GM23338 (cell line): ENCODE results near the gene YY2.

Experiments used
- CREB1 ChIP-seq: fragments of 250-450 bp; sonication (Bioruptor Pico); IDR thresholded peaks from 2 replicates; pipeline ENCODE4 v1.5.0; 2020; ENCODE audit warnings: low read depth, mild to moderate bottlenecking, moderate library complexity
- CTCF ChIP-seq, 2 experiments: fragments of 200-600 bp in 1 of 2; sonication (generic) in 1 of 2; conservative IDR thresholded peaks; 2 replicates each; pipeline versions ENCODE4 v1.5.1 to v1.6.1; 2016 to 2017; ENCODE audit warnings: antibody characterized with exemption in 2 of 2, low read depth in 2 of 2, mild to moderate bottlenecking in 2 of 2, moderate library complexity in 1 of 2
- ETS1 ChIP-seq: IDR thresholded peaks from 2 replicates; pipeline ENCODE4 v1.6.1; 2016; ENCODE audit warnings: antibody characterized with exemption
- EZH2 ChIP-seq: fragments of 200-600 bp; sonication (generic); IDR thresholded peaks from one replicate; pipeline ENCODE4 v1.8.0; 2017; ENCODE audit warnings: antibody characterized with exemption, mild to moderate bottlenecking, low read depth; ENCODE audit not compliant: unreplicated experiment
- EZH2phosphoT487 ChIP-seq: fragments of 200-600 bp; sonication (generic); IDR thresholded peaks from one replicate; pipeline ENCODE4 v1.8.1; 2018; ENCODE audit warnings: antibody characterized with exemption; ENCODE audit not compliant: unreplicated experiment
- JUNB ChIP-seq: IDR thresholded peaks from one replicate; pipeline ENCODE4 v1.6.1; 2016; ENCODE audit warnings: antibody characterized with exemption; ENCODE audit not compliant: unreplicated experiment
- NANOG ChIP-seq: IDR thresholded peaks from 2 replicates; pipeline ENCODE4 v1.6.1; 2016; ENCODE audit warnings: antibody characterized with exemption, borderline replicate concordance
- POLR2AphosphoS5 ChIP-seq: IDR thresholded peaks from 2 replicates; pipeline ENCODE4 v1.6.1; 2016; ENCODE audit warnings: antibody characterized with exemption, low read depth
- REST ChIP-seq: IDR thresholded peaks from one replicate; pipeline ENCODE4 v1.6.1; 2018; ENCODE audit warnings: antibody characterized with exemption; ENCODE audit not compliant: unreplicated experiment
- STAT1 ChIP-seq: IDR thresholded peaks from one replicate; pipeline ENCODE4 v1.6.1; 2016; ENCODE audit warnings: antibody characterized with exemption; ENCODE audit not compliant: unreplicated experiment
- ZNF114 ChIP-seq: fragments of 250-450 bp; sonication (Bioruptor Pico); IDR thresholded peaks from 2 replicates; pipeline ENCODE4 v1.5.0; 2020; ENCODE audit warnings: mild to moderate bottlenecking, moderate library complexity
- ZNF462 ChIP-seq: fragments of 250-450 bp; sonication (Bioruptor Pico); IDR thresholded peaks from 2 replicates; pipeline ENCODE4 v1.5.0; 2020; ENCODE audit warnings: mild to moderate bottlenecking, moderate library complexity

GRCh38 chrX:21831496-21831895, 24.3 kb upstream of the YY2 start:
- TF ChIP-seq CTCF (conservative IDR thresholded peaks at IDR 0.05; ENCODE audit: low read depth in 2 of 2) (no peak), EZH2 (no peak), EZH2phosphoT487 (no peak), JUNB (no peak), ZNF462 (no peak), POLR2AphosphoS5 (no peak), STAT1 (no peak), CREB1 (CRISPR knock-in tag) (no peak), REST (no peak), ETS1 (no peak), ZNF114 (CRISPR knock-in tag) (no peak), NANOG (no peak)
